Lung (tissue), 12 donors: ENCODE measurements around the gene HTR6. TPM values are rescaled to one million over a fixed set of nuclear protein-coding genes. Genes with fewer than 3 reads are reported as not detected.

Experiments
- ATAC-seq: fragments of 200-7000 bp; cut with Tn5 transposase; one replicate; pipeline ENCODE4 v1.9.1; 2020; ENCODE audit warnings: moderate number of reproducible peaks; ENCODE audit not compliant: insufficient read depth, low FRiP score
- DNase-seq, 3 donors: peaks; one replicate each; pipeline ENCODE4 v3.0.0-alpha.2; 2013 to 2017
- H3K27ac ChIP-seq, 2 donors: one replicate each; pipeline ENCODE4 v1.5.1; 2013; ENCODE audit warnings: mild to moderate bottlenecking in 2 of 2, moderate library complexity in 2 of 2, control low read depth in 1 of 2, inconsistent platforms in 1 of 2, low read depth in 1 of 2, low read length in 1 of 2
- H3K27me3 ChIP-seq, 3 donors: one replicate each; pipeline ENCODE4 v1.5.1; 2013; ENCODE audit warnings: low read length in 2 of 3; ENCODE audit not compliant: control insufficient read depth in 3 of 3, insufficient read depth in 3 of 3
- H3K36me3 ChIP-seq, 4 donors: one replicate each; pipeline ENCODE4 v1.5.1; 2013; ENCODE audit warnings: low read length in 4 of 4, mild to moderate bottlenecking in 1 of 4, moderate library complexity in 1 of 4; ENCODE audit not compliant: control insufficient read depth in 4 of 4, insufficient read depth in 4 of 4
- H3K4me1 ChIP-seq, 5 donors: one replicate each; pipeline ENCODE4 v1.5.1; 2013; ENCODE audit warnings: low read length in 5 of 5, mild to moderate bottlenecking in 2 of 5, moderate library complexity in 1 of 5; ENCODE audit not compliant: control insufficient read depth in 5 of 5, insufficient read depth in 5 of 5
- H3K4me3 ChIP-seq: one replicate; pipeline ENCODE4 v1.5.1; 2013; ENCODE audit warnings: mild to moderate bottlenecking, control low read depth, moderate library complexity
- H3K9ac ChIP-seq, 2 donors: one replicate each; pipeline ENCODE4 v1.5.1; 2013; ENCODE audit warnings: low read length in 2 of 2, control low read depth in 1 of 2; ENCODE audit not compliant: insufficient read depth in 1 of 2
- H3K9me3 ChIP-seq, 4 donors: one replicate each; pipeline ENCODE4 v1.5.1; 2013; ENCODE audit warnings: low read length in 3 of 4, mild to moderate bottlenecking in 1 of 4, moderate library complexity in 1 of 4; ENCODE audit not compliant: control insufficient read depth in 4 of 4, insufficient read depth in 3 of 4
- CTCF ChIP-seq: IDR thresholded peaks from 2 replicates; pipeline ENCODE4 v1.5.1; 2012; ENCODE audit warnings: mild to moderate bottlenecking; ENCODE audit errors: control extremely low read depth, extremely low read depth
- WGBS, 2 donors: extraction: QIAGEN DNeasy Blood & Tissue Kit; methylation state at CpG; one replicate each; pipeline ENCODE4 v1.1.7; 2013; 5-methylcytosine and 5-hydroxymethylcytosine counted together
- polyA plus RNA-seq, 2 donors: library from polyadenylated mRNA; stranded (reverse); fragments of 200-250 nt; gene quantifications; one replicate each; pipeline ENCODE4 v1.2.1, GENCODE V29; 2013
- total RNA-seq, 2 donors: library from RNA; depleted of rRNA in 1 of 2; stranded (reverse); fragments of >200 nt in 1 of 2; gene quantifications; one replicate each; pipeline ENCODE4 v1.2.1, GENCODE V29; 2014 to 2021
- donor health status: control.
- donor health status: control.
- donor health status: Bipolar disorder and iron deficiency.
- donor health status: healthy.
- donor health status: DM: yes; HTN: yes; CAD: no.

The HTR6 gene
- total and polyA plus RNA-seq, 4 donors = not detected

GRCh38 chr1:19710825-19711611, 46.3 kb downstream of the HTR6 start:
- H3K36me3 ChIP-seq = peaks cover 0 to 5% (median 2%) of the 10 kb centered on the region in 4 donors
- no peak overlapping the region for H3K9ac ChIP-seq
- no peaks in the 10 kb centered on the region for H3K4me1 ChIP-seq
- no peaks in the 10 kb centered on the region for H3K27me3 ChIP-seq
- DNase-seq = peak in 1 of 3 donors; percentile 4
- WGBS, 2 donors = 74 to 89% methylated on average over 12 of the region's 12 CpGs
- no peak for TF ChIP-seq CTCF
- H3K4me3 ChIP-seq = no peak overlapping the region
- H3K9me3 ChIP-seq = no peaks in the 10 kb centered on the region
- no peak for ATAC-seq
- no peak overlapping the region for H3K27ac ChIP-seq

DNA sequence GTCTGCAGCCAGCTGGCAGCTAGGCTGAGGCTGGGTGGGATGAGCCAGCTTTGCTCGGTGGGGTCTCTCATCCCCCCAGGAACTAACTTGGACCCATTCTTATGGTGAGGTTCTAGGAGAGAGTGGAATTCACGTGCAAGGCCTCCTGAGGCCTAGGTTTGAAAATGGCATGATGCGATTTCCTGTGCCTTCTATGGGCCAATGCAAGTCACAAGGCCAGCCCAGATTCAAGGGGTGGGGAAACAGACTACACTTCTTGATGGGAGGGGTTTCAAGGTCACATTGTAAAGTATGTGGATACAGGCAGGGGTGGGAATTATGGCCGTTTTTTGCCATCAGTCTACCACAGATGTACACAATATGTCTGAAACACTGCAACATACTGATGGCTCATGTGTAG, 48.3 kb downstream of the HTR6 start:
- Histone ChIP-seq H3K27ac (no peak overlapping the region), H3K4me1 (no peaks in the 10 kb centered on the region), H3K9me3 (no peaks in the 10 kb centered on the region), H3K9ac (no peak overlapping the region), H3K36me3 (peaks cover 0 to 4% (median 2%) of the 10 kb centered on the region in 4 donors), H3K27me3 (no peaks in the 10 kb centered on the region), H3K4me3 (no peak overlapping the region)
- no peak for ATAC-seq
- DNase-seq = no peak
- 87 to 90% methylated on average over 4 of the region's 4 CpGs for WGBS, 2 donors
- TF ChIP-seq CTCF = no peak

DNA sequence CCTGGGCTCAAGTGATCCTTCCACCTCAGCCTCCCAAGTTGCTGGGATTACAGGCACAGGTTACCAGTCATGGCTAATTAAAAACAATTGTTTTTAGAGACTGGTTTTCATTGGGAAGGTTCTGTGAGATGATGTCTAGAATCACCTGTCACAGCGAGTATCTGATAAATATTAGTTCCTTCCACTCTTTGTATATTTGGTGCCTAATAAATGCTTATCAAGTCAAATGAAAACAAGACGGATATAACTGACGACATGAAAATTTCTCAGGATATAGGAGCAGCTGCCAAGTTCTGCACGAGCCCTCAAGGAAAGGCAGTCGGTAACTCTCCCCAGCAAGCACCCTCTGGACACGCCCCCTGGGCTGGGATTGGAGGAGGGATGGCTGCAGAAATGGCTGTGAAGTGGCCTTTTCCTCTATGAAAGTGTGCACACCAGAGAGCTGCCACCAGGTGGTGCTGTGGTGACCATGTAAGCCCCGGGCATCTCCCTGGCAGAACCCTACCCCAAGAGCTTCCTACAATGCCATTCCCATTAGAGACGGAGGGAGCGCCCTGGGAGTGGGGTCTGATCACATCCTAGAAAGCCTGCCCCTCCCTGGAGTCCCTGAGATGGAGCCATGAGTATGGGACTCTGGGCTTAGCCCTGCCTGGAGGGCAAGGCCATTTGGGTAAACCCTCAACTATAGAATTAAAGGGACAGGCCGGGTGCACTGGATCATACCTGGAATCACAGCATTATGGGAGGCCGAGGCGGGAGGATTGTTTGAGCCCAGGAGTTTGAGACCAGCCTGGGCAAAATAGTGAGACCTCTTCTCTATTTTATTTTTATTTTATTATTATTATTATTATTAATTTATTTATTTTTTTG, 50.9 kb downstream of the HTR6 start:
- DNase-seq (peak; percentile 85 to 89 (median 89)), ATAC-seq (peak; percentile 97)
- WGBS, 2 donors = 43 to 47% methylated on average over 12 of the region's 12 CpGs
- Histone ChIP-seq H3K4me3 (no peak overlapping the region), H3K9me3 (no peaks in the 10 kb centered on the region), H3K36me3 (peaks cover 0 to 2% (median 0%) of the 10 kb centered on the region in 4 donors), H3K27me3 (no peaks in the 10 kb centered on the region), H3K4me1 (no peaks in the 10 kb centered on the region), H3K9ac (no peak overlapping the region), H3K27ac (no peak overlapping the region)
- peak; percentile 37 for TF ChIP-seq CTCF
